ENCODE results near the gene PIAS1. TPM values are rescaled to one million over a fixed set of nuclear protein-coding genes. Genes with fewer than 3 reads are reported as not detected.

Gene PIAS1
- total RNA-seq, 1 donor = 39.0 TPM

DNA sequence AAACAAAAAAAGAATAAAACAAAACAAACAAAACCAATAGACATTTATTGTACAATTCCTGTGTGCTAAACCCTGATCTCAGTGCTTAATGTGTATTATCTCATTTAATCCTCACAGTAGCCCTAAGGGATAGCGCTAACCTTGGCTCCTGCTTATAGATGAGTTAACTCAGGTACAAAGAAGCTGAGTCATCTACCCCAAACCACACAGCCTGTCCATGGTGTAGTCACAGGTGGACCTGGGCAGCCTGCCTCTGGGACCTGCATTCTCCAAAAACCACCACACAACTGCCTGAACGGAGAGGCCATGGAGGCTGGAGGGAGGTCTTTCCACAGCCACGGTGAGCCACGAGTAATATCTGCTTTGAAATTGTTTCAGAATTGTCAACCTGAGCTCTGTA lies 180.9 kb downstream of the PIAS1 start:
- H3K4me3 ChIP-seq (ENCODE audit: low read depth, low read length) = no peak overlapping the region
- no peak for DNase-seq (ENCODE audit: low read depth)
- TF ChIP-seq, protein P1, sequence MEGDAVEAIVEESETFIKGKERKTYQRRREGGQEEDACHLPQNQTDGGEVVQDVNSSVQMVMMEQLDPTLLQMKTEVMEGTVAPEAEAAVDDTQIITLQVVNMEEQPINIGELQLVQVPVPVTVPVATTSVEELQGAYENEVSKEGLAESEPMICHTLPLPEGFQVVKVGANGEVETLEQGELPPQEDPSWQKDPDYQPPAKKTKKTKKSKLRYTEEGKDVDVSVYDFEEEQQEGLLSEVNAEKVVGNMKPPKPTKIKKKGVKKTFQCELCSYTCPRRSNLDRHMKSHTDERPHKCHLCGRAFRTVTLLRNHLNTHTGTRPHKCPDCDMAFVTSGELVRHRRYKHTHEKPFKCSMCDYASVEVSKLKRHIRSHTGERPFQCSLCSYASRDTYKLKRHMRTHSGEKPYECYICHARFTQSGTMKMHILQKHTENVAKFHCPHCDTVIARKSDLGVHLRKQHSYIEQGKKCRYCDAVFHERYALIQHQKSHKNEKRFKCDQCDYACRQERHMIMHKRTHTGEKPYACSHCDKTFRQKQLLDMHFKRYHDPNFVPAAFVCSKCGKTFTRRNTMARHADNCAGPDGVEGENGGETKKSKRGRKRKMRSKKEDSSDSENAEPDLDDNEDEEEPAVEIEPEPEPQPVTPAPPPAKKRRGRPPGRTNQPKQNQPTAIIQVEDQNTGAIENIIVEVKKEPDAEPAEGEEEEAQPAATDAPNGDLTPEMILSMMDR (IDR thresholded peaks at IDR 0.05; ENCODE audit: insufficient read depth, low read length) = no peak

DNA sequence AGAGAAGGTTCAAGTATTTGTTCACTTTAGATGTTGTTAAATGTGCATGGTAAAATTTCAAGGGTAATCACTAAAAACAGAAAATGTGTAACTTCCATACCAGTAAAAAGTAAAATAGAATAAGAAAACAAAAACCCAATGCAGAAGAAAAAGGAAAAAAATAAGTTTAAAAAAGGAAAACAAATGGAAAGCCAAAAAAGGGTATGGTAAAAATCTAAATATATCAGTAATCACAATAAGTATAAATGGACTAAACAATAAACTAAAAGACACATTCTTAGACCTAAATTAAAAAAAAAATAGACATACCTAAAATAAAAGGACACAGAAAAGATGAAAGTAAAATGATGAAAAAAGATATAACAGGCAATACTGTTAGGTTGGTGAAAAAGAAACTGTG lies 184.9 kb downstream of the PIAS1 start:
- no peak overlapping the region for H3K4me3 ChIP-seq (ENCODE audit: low read depth, low read length)
- TF ChIP-seq, protein P1 (IDR thresholded peaks at IDR 0.05; ENCODE audit: insufficient read depth, low read length) = no peak
- DNase-seq (ENCODE audit: low read depth) = no peak

DNA sequence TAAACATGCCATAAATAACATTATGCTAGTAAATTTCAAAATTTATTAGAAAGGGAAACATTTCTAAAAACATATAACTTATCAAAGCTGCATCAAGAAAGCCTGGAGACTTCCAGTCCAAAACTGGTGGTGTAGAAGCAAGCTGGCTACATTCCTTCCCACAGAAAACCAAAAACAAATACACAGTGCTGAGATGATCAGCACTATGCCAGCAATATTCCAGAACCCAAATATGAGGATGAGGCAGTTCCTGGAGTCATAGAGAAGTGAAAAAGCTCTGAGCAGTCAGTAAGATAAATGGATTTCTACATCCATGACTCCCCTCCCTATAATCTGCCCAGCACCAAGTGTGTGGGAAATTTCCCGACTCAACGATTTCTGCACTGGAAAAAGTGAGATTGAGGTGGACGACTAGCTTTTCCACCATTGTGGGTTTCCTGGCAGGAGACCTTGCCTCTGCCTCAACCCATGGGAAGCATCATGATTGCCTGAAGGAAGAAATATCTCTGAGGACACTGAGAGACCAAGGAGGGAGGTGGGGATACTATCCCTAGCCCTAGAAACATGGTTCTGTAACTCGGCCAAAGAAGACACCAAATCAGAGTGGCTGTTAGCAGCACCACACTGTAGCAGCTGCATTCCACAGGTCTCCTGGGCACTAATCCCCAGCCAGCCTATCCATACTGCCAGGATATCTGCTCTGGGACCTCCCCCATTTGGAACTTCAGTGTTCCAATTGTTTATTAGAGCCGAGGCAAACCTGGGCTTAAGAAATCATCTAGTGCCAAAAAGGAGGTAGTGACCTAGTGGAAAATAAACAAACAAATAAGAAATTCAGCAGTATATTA lies 187.2 kb downstream of the PIAS1 start:
- no peak for DNase-seq (ENCODE audit: low read depth)
- H3K4me3 ChIP-seq (ENCODE audit: low read depth, low read length) = no peak overlapping the region
- TF ChIP-seq, protein P1 (IDR thresholded peaks at IDR 0.05; ENCODE audit: insufficient read depth, low read length) = no peak

Other genes with a start within 250 kb of the PIAS1 start
- 0.08 and 0.09 TPM in 2 replicates for gene SKOR1, start 228.8 kb upstream of the PIAS1 start, total RNA-seq (ENCODE audit: low replicate concordance)
- not detected in 2 replicates for gene RNU6-1, start 214.3 kb upstream of the PIAS1 start, total RNA-seq (ENCODE audit: low replicate concordance)
- gene CALML4, start 151.0 kb downstream of the PIAS1 start, total RNA-seq (ENCODE audit: low replicate concordance) = 2.6 and 2.7 TPM in 2 replicates
- 8.9 and 25.9 TPM in 2 replicates for gene CLN6, start 175.4 kb downstream of the PIAS1 start, total RNA-seq (ENCODE audit: low replicate concordance)
- gene FEM1B, start 223.4 kb downstream of the PIAS1 start, total RNA-seq (ENCODE audit: low replicate concordance) = 42.4 and 45.5 TPM in 2 replicates

Measured in fibroblast of the aortic adventitia (primary cell).